ENCODE results near the gene PHF5A.

DNA sequence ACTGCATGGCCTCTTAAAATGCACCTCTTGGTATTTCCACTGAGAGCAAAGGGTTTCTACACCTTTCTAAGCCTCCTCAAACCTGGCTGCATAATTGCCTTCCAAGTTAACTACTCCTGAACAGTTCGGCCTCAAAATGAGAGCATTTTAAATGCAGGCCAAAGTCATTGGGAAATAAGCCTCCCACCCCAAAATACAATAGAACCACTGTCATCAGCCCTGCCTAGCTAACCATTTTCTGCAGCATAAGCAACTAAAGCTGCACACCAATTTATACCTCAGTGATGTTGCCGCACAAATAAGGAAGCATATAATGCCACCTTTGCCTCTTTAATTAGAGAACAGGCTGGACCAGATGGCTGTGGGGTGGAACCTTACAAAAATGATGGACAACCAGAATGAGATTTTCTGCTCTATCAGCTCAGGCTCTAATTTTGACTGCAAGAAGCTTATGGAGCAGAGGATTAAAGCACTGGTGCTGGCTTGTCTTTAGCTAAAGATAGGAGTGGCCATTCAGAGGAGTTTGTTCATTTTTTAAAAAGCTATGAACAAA lies 26.2 kb downstream of the PHF5A start:
- TF ChIP-seq, protein P1, sequence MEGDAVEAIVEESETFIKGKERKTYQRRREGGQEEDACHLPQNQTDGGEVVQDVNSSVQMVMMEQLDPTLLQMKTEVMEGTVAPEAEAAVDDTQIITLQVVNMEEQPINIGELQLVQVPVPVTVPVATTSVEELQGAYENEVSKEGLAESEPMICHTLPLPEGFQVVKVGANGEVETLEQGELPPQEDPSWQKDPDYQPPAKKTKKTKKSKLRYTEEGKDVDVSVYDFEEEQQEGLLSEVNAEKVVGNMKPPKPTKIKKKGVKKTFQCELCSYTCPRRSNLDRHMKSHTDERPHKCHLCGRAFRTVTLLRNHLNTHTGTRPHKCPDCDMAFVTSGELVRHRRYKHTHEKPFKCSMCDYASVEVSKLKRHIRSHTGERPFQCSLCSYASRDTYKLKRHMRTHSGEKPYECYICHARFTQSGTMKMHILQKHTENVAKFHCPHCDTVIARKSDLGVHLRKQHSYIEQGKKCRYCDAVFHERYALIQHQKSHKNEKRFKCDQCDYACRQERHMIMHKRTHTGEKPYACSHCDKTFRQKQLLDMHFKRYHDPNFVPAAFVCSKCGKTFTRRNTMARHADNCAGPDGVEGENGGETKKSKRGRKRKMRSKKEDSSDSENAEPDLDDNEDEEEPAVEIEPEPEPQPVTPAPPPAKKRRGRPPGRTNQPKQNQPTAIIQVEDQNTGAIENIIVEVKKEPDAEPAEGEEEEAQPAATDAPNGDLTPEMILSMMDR (conservative IDR thresholded peaks at IDR 0.05), result no peak
- TF ChIP-seq EZH2 (IDR thresholded peaks at IDR 0.05; ENCODE audit: low read depth), result no peak

Data from PC-9 (cell line).